Natural killer cell treated with Interleukin-12 subunit alpha and Interleukin-12 subunit beta and Interleukin-15 and Interleukin-18, amount 100 ng/mL, for 72 hours (primary cell): ENCODE results near the gene CUX1. TPM values are rescaled to one million over a fixed set of nuclear protein-coding genes. Genes with fewer than 3 reads are reported as not detected.
"Not testable (repeated sequence)": the region's sequence is repeated elsewhere in the genome, so short reads cannot be mapped to it uniquely, and the experiment has no call there.

ENCODE experiments used
- ATAC-seq, 2 donors: fragments of 150-1000 bp; cut with Tn5 transposase in 1 of 2; sonication (Bioruptor Pico), chemical (Tn5 transposase) in 1 of 2; 2 replicates each; pipeline ENCODE4 v1.10.0; 2021
- DNase-seq: peaks from one replicate; pipeline ENCODE4 v3.0.0; 2022; ENCODE audit warnings: low spot score
- H3K27ac Mint-ChIP-seq, 2 donors: 1 replicate in 1 of 2; 2 replicates in 1 of 2; pipeline ENCODE4 v1.8.0; 2022; ENCODE audit warnings: mixed read lengths in 2 of 2, mild to moderate bottlenecking in 1 of 2, moderate library complexity in 1 of 2
- H3K27me3 Mint-ChIP-seq, 2 donors: 1 replicate in 1 of 2; 2 replicates in 1 of 2; pipeline ENCODE4 v1.8.0; 2022; ENCODE audit warnings: mixed read lengths in 2 of 2
- H3K36me3 Mint-ChIP-seq: one replicate; pipeline ENCODE4 v1.8.0; 2022; ENCODE audit warnings: mixed read lengths
- H3K4me1 Mint-ChIP-seq, 2 donors: 1 replicate in 1 of 2; 2 replicates in 1 of 2; pipeline ENCODE4 v1.8.0; 2022; ENCODE audit warnings: low read depth in 2 of 2, mixed read lengths in 2 of 2, mild to moderate bottlenecking in 1 of 2
- H3K4me3 Mint-ChIP-seq: one replicate; pipeline ENCODE4 v1.8.0; 2022; ENCODE audit warnings: mixed read lengths
- H3K9me3 Mint-ChIP-seq: 2 replicates; pipeline ENCODE4 v1.8.0; 2022; ENCODE audit warnings: mixed read lengths
- total RNA-seq, 2 donors: library from RNA; stranded (reverse); gene quantifications; one replicate each; pipeline ENCODE4 v1.2.3, GENCODE V29; 2022

CUX1 gene
- total RNA-seq, 2 donors from 2014 or later, result 25.2 to 28.5 TPM

DNA sequence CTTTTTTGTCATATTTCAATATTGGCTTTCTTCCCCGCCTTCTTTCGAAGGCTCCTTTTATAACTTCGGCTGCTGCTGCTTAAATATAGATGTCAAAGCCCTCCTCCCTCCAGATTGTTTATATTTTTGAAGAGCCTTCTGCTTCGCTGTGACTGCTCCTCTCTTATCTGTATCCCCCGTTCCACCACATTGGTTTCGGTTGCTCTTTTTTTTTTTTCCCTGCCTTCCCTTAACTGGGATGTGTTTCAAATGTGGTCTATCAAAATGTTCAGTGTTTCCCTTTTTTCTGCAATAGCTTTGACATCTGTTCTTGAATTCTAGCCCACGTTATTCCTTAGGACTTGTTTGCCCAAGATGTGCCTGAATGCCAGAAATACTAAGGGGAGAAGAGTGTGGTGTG, 96.4 kb downstream of the CUX1 start:
- H3K9me3 Mint-ChIP-seq, result no peaks in the 10 kb centered on the region
- H3K4me1 Mint-ChIP-seq, result peaks cover 11 to 18% of the 10 kb centered on the region in 2 donors
- no peak for ATAC-seq

DNA sequence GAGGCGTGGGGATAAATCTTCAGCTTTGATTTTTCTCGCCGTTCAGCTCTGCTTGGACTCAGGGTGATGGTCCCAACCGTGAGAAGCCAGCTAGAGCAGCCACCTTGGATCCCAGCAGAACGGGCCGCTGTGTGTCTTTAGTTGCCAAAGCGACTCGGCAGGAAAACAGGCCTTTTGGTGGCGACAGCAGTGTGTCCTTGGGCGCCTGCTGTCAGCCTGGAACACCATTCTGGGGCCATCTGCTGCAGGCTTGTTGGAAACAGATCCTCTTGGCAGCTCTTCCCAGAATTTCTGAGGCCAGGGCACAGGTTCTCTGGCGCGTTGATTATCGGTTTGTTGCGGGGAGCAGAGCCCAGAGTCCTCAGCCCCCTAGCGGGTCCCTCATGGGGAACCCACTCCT, 97.6 kb downstream of the CUX1 start:
- Mint-ChIP-seq H3K4me1 (peaks cover 11 to 21% of the 10 kb centered on the region in 2 donors), H3K27ac (no peak overlapping the region), H3K36me3 (no peaks in the 10 kb centered on the region), H3K9me3 (no peaks in the 10 kb centered on the region), H3K27me3 (no peaks in the 10 kb centered on the region), H3K4me3 (no peak overlapping the region)
- ATAC-seq (no peak), DNase-seq (no peak)

More for the DNA sequence above, 96.4 kb downstream of the CUX1 start:
- Mint-ChIP-seq H3K4me3 (peak overlapping the region; percentile 13), H3K36me3 (no peaks in the 10 kb centered on the region), H3K27ac (no peak overlapping the region), H3K27me3 (no peaks in the 10 kb centered on the region)
- DNase-seq, result no peak

DNA sequence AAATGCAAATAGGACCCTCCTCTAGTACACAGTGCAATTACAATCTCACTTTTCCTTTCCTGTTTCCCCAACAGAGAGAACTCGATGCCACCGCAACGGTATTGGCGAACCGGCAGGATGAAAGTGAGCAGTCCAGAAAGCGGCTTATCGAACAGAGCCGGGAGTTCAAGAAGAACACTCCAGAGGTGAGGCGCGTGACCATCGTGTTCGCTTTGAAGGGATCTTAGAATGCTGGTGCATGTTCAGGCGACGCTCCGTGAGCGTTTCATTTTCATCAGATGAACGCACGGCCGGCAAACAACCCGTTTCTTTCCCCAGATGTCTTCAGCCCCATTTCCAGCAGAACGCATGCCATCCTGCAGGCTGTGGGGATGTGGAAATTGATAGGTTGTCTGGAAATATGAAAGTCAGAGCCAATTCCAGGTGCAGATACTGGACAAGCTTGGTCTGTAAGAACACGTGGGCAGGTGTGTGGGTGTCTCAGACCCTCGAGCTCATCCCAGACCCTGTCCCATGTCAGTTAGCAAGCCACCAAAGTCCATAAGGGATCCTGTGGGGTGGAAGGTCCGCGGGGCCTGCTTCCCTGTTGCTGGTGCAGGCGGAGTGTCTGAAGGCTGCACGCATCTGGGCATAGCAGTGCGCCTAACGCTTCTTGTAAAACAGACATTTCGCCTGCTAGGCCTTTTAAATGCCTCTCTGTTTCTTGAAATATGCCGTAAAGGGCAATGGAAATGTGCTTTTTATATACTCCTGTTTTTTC, 98.8 kb downstream of the CUX1 start:
- ATAC-seq (no peak), DNase-seq (no peak)
- Mint-ChIP-seq H3K27ac (no peak overlapping the region), H3K27me3 (no peaks in the 10 kb centered on the region), H3K9me3 (no peaks in the 10 kb centered on the region), H3K4me1 (peaks cover 11 to 21% of the 10 kb centered on the region in 2 donors), H3K4me3 (no peak overlapping the region), H3K36me3 (no peaks in the 10 kb centered on the region)

DNA sequence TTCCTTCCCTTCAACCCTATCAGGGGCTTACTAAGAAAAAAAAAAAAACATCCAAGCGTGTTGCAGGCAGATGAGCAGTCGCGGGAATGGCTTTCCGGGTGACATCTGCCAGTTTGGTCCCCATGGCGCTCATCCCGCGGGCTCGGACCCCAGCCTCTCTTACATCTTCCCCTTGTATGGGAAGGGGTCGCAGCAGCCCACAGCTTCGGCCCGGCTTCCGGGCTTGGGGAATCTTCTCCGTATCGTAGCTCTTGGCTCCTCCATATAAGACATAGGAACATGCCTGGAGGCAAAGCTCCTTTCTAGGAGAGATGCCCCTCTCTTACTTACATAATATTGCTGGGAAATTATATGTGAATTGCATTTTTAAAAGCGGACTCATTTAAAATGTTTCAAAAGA, 99.5 kb downstream of the CUX1 start:
- DNase-seq (no peak), ATAC-seq (no peak)
- H3K36me3 Mint-ChIP-seq, result no peaks in the 10 kb centered on the region
- no peak overlapping the region for H3K4me3 Mint-ChIP-seq
- no peaks in the 10 kb centered on the region for H3K9me3 Mint-ChIP-seq
- peaks cover 7 to 21% of the 10 kb centered on the region in 2 donors for H3K4me1 Mint-ChIP-seq
- H3K27me3 Mint-ChIP-seq, result no peaks in the 10 kb centered on the region
- H3K27ac Mint-ChIP-seq, result no peak overlapping the region

DNA sequence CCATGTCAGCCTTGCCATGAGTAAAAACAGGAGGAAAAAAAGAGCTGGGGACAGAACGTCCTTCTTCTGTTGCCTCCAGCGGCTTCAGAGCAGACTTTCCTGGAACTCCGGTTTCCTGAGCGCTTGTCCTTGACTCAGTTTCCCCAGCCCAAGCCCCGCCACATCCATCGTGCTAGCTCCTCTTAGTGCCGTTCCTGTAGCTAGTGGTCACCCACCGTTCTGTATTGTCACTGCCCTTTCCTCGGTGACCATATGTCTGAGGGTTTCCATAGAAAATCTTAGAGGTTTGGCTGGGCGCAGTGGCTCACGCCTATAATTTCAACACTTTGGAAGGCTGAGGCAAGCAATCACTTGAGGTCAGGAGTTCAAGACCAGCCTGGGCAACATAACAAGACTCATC, 100.1 kb downstream of the CUX1 start:
- H3K4me3 Mint-ChIP-seq, result no peak overlapping the region
- no peaks in the 10 kb centered on the region for H3K36me3 Mint-ChIP-seq
- peaks cover 7 to 16% of the 10 kb centered on the region in 2 donors for H3K4me1 Mint-ChIP-seq
- H3K27me3 Mint-ChIP-seq, result no peaks in the 10 kb centered on the region
- no peak for ATAC-seq
- no peak for DNase-seq
- H3K9me3 Mint-ChIP-seq, result no peaks in the 10 kb centered on the region
- H3K27ac Mint-ChIP-seq, result no peak overlapping the region

DNA sequence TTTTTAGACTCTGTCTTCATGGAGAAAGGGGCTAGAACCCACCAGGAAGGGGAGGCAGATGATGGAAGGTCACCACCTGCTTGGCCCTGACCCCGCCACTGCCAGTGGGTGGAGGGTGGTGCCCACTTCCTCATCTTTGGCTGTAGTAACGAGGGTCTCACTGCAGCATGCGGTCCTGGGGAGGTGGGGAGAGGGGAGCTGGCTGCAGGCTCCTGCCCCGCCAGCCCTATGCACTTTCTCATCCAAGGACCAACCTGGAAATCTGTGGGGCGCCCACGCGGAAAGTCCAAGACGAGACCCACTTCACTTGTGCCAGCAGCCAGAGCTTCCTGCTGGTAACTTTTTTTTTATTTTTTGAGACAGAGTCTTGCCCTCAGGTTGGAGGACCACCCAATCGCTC, 101.0 kb downstream of the CUX1 start:
- Mint-ChIP-seq H3K27me3 (no peaks in the 10 kb centered on the region), H3K4me1 (peaks cover 7 to 13% of the 10 kb centered on the region in 2 donors), H3K9me3 (no peaks in the 10 kb centered on the region), H3K36me3 (no peaks in the 10 kb centered on the region), H3K27ac (no peak overlapping the region), H3K4me3 (no peak overlapping the region)
- DNase-seq (no peak), ATAC-seq (no peak)

DNA sequence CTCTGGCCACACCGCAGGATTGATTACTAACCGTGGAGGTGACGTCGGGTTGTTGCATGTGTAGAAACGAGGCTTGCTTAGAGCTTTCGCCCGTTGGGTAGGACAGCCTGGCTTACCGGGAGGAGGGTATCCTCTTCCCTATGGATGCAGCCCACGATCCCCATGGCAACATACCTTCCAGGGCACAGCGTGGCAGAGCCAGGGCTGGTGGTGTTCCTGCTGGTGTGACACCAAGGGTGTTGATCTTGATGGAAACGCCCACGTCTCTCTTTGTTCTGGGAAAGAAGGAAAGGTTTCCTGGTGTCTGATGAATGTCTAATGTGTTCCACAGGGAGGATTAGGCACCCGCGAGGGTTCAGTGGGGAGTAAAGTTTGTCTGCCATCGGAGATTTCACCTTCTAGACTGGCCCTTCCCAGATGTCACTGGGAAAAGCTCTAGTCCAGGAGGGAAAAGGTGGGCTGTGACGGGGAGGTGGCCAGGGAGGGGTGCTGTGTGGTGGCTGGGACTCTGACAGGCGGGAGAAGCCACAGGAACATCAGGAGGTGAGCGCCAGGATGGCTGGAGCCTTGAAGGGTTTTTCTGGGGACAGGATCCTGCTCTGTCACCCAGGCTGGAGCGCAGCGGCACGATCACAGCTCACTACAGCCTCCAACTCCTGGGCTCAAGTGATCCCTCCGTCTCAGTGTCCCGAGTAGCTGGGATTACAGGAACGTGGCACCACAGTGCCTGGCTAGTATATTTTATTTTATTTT, 102.1 kb downstream of the CUX1 start:
- Mint-ChIP-seq H3K27ac (no peak overlapping the region), H3K4me3 (no peak overlapping the region), H3K4me1 (peaks cover 7 to 12% of the 10 kb centered on the region in 2 donors), H3K9me3 (no peaks in the 10 kb centered on the region), H3K27me3 (no peaks in the 10 kb centered on the region), H3K36me3 (no peaks in the 10 kb centered on the region)
- ATAC-seq, result no peak
- DNase-seq, result no peak

DNA sequence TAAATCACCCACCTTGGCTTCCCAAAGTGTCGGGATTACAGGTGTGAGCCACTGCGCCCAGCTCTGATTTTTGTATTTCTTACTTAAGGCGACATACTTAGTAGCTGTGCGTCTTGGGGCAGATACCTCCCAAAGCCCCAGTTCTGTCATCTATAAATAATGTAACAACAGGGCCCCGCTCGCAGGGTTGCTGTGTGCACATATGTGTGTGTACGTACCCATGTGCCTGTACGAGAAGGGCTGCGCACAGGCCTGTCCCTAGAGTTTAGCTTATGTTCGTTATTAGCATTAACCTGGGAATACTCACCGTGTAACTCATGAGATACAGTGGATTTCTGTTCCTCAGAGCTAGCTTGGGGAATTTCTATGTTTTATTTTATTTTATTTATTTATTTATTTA, 103.6 kb downstream of the CUX1 start:
- no peak overlapping the region for H3K4me3 Mint-ChIP-seq
- no peaks in the 10 kb centered on the region for H3K27me3 Mint-ChIP-seq
- no peaks in the 10 kb centered on the region for H3K9me3 Mint-ChIP-seq
- peaks cover 7 to 10% of the 10 kb centered on the region in 2 donors for H3K4me1 Mint-ChIP-seq
- no peak overlapping the region for H3K27ac Mint-ChIP-seq
- ATAC-seq (no peak), DNase-seq (no peak)
- H3K36me3 Mint-ChIP-seq, result no peaks in the 10 kb centered on the region

DNA sequence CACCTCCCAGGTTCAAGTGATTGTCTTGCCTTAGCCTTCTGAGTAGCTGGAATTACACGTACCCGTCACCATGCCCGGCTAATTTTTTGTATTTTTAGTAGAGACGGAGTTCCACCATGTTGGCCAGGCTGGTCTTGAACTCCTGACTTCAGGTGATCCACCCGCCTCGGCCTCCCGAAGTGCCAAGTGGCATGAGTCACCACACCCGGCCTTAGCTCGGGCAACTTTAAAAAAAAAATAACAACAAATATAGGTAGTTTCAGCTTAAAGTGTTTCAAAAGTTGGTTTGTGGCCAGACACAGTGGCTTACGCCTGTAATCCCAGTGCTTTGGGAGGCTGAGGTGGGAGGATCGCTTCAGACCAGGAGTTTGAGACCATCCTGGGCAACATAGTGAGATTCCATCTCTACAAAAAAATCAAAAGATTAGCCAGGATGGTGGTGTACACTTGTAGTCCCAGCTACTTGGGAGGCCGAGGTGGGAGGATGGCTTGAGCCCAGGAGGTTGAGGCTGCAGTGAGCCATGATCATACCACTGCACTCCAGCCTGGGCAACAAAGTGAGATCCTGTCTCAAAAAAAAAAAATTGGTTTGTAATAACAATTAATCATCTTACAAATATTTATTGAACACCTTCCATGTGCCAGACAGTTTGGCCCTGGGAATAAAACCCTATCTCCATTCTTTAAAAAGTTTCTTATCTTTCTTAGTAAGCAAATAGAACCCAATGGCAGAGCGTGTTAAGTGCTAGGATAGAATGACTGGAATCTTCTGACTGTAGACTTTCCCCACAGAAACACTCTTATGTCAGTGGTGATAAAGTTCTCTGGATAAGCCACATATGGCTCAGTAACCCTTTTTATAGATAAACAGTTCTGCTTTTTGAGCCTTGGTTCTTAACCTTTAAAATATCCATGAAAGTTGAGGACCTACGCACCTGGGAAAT, 104.4 kb downstream of the CUX1 start:
- not testable (repeated sequence) for ATAC-seq, H3K9me3 Mint-ChIP-seq, H3K4me3 Mint-ChIP-seq, H3K36me3 Mint-ChIP-seq, H3K27me3 Mint-ChIP-seq, H3K27ac Mint-ChIP-seq
- DNase-seq, result peak; percentile 10
- peaks cover 7 to 12% of the 10 kb centered on the region in 2 donors for H3K4me1 Mint-ChIP-seq

DNA sequence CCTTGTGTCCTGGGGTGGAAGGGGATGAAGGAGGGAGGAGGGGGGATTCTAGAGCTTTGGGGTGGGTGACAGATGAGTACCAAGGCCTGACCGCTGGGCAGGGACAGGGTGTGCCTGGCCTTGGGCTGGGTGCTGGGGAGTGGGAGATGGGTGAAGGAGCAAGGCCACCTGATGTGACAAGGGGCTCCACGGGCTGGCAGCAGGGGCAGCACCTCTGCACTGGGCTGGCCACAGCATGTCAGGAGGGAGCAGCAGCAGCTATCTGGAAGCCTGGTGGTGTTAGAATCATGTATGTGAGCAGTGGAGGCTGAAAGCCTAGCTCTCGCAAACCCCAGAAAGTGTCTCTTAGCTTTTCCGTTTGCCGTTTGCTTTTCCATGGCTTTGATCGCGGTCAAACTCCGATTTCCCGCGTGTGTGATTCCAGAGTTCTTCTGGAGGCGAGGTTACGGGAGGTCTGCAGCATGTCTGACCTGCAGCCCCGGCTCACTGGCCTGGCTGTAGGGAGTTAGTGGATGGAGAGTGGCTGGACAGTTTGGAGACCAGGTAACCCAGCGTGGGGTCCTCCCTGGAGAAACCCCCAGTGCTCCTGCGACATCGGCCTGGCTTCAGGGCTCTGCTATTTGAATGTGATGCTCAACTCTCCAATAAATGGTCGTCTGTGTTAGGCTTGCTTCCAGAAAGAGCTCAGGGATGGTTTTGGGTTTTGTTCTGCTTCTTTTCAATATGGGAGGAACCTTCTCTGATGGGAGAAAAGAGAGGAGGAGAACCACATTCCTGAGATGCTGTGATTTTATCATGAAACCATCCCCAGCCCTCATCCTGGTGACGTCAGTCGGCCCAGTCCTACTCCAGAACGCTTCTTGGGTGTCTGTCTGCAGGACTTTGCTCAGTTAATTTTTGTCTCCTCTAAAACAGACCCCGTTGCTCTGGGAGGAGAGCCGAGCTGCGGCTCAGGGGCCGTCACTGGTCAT, 105.5 kb downstream of the CUX1 start:
- Mint-ChIP-seq H3K4me1 (peaks cover 7 to 13% of the 10 kb centered on the region in 2 donors), H3K27me3 (no peaks in the 10 kb centered on the region), H3K4me3 (no peak overlapping the region), H3K9me3 (no peaks in the 10 kb centered on the region), H3K27ac (no peak overlapping the region), H3K36me3 (no peaks in the 10 kb centered on the region)
- DNase-seq, result peak; percentile 48
- no peak for ATAC-seq

DNA sequence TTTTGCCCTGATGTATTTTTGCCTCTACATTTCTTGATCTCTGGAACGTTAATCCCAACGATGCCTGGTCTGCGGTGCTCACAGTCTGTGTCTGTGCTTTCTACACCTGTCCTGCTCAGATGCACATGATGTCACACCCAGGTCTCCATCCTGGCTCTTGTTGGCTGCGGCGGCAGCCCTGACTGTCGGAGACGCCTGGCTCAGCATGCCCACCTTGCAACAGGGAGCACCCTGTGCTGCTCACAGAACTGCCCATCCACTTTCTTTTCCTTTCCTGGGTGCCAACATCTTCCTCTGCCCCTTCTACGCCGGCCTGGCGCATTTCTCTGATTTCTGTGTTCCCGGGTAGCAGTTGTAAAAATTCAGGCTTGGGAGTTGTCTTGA, 106.2 kb downstream of the CUX1 start:
- Mint-ChIP-seq H3K27me3 (no peaks in the 10 kb centered on the region), H3K27ac (no peak overlapping the region), H3K4me1 (peaks cover 7 to 13% of the 10 kb centered on the region in 2 donors), H3K4me3 (no peak overlapping the region), H3K9me3 (no peaks in the 10 kb centered on the region), H3K36me3 (no peaks in the 10 kb centered on the region)
- DNase-seq, result peak; percentile 18
- no peak for ATAC-seq

DNA sequence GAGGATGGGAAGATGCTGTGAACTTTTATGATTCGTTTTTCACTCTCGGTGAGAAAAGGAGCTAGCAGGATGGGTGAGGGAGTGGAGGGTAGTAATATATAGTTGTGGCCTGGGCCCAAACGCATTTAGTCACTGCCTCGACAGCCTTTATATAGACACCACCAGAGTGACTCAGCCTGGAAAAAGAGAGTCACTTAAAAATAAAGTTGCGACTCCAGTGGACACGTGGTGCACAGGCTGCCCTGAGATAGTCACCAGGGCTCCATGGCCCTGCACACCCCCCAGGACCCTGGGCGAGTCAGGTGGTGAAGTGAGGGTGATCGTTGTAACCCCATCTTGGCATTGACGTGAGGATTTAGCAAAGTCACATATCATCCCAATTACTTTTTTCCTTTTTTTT, 106.7 kb downstream of the CUX1 start:
- Mint-ChIP-seq H3K9me3 (no peaks in the 10 kb centered on the region), H3K4me3 (no peak overlapping the region), H3K27me3 (no peaks in the 10 kb centered on the region), H3K27ac (no peak overlapping the region), H3K36me3 (no peaks in the 10 kb centered on the region), H3K4me1 (peaks cover 7 to 13% of the 10 kb centered on the region in 2 donors)
- ATAC-seq (no peak), DNase-seq (peak; percentile 34)

DNA sequence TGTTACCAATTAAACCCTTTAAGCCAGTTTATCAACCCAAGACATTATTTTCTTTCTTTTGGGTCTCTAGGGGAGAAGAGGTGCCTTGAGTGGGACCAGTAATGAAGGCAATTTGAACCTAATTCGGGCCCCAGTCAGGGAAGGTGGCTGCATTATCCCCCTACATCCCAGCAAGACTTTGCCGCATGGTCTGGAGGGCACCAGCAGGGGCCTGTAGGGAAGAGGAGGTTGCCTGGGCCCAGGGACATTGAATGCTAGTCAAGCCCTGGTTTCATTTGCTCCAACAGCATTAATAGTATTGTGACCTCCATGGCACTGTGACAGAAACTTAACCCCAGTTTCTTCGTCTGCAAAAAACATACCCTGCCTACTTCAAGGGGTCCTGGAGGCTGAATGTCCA, 108.8 kb downstream of the CUX1 start:
- peak; percentile 12 for DNase-seq
- no peak overlapping the region for H3K4me3 Mint-ChIP-seq
- H3K4me1 Mint-ChIP-seq, result peaks cover 7 to 13% of the 10 kb centered on the region in 2 donors
- H3K27me3 Mint-ChIP-seq, result no peaks in the 10 kb centered on the region
- H3K36me3 Mint-ChIP-seq, result no peaks in the 10 kb centered on the region
- no peak overlapping the region for H3K27ac Mint-ChIP-seq
- ATAC-seq, result no peak
- no peaks in the 10 kb centered on the region for H3K9me3 Mint-ChIP-seq
